Inflammatory macrophage (primary cell): ENCODE results near the gene PAFAH1B2.
"Not testable (repeated sequence)": the region's sequence is repeated elsewhere in the genome, so short reads cannot be mapped to it uniquely, and the experiment has no call there.

Experiments
- DNase-seq, 2 donors: peaks; one replicate each; pipeline ENCODE4 v3.0.0-alpha.2; 2020 to 2022

Gene PAFAH1B2

GRCh38 chr11:117175104-117175503 lies 31.0 kb downstream of the PAFAH1B2 start:
- no peak for DNase-seq

GRCh38 chr11:117175781-117176180 lies 31.7 kb downstream of the PAFAH1B2 start:
- no peak for DNase-seq

GRCh38 chr11:117176186-117176585 lies 32.1 kb downstream of the PAFAH1B2 start:
- no peak for DNase-seq

- DNase-seq, result no peak
These were observed 33.6 kb downstream of the PAFAH1B2 start for GRCh38 chr11:117177534-117178209.

GRCh38 chr11:117178210-117179034 lies 34.3 kb downstream of the PAFAH1B2 start, which contains the start of gene SIDT2:
Gene SIDT2 (plus strand): TSS chr11:117178743. CDS start chr11:117179264, 521 bp downstream.
- DNase-seq, result peak; percentile 88 to 91

GRCh38 chr11:117179048-117179999 lies 35.2 kb downstream of the PAFAH1B2 start:
- DNase-seq, result peak in 1 of 2 donors; percentile 27

GRCh38 chr11:117180020-117180419 lies 35.9 kb downstream of the PAFAH1B2 start:
- DNase-seq, result peak; percentile 56 to 60

GRCh38 chr11:117180661-117181585 lies 36.8 kb downstream of the PAFAH1B2 start:
- DNase-seq, result peak; percentile 81 to 83

- DNase-seq, result no peak
These were observed 37.8 kb downstream of the PAFAH1B2 start for GRCh38 chr11:117181586-117182550.

GRCh38 chr11:117182551-117182935 lies 38.5 kb downstream of the PAFAH1B2 start:
- no peak for DNase-seq

- not testable (repeated sequence) for DNase-seq
These were observed 39.1 kb downstream of the PAFAH1B2 start for GRCh38 chr11:117183178-117183577.

- no peak for DNase-seq
These were observed 39.8 kb downstream of the PAFAH1B2 start for GRCh38 chr11:117183724-117184349.

GRCh38 chr11:117185736-117186430 lies 41.8 kb downstream of the PAFAH1B2 start:
- DNase-seq, result peak; percentile 58 to 72

- DNase-seq, result no peak
These were observed 42.3 kb downstream of the PAFAH1B2 start for GRCh38 chr11:117186431-117186761.

- DNase-seq, result no peak
These were observed 42.9 kb downstream of the PAFAH1B2 start for GRCh38 chr11:117187007-117187406.

GRCh38 chr11:117187428-117187798 lies 43.3 kb downstream of the PAFAH1B2 start:
- DNase-seq, result no peak

GRCh38 chr11:117187799-117188481 lies 43.9 kb downstream of the PAFAH1B2 start:
- DNase-seq, result no peak

- DNase-seq, result peak; percentile 70 to 84
These were observed 44.6 kb downstream of the PAFAH1B2 start for GRCh38 chr11:117188620-117189081.
